GM12874 (cell line): ENCODE data around the gene CPSF2.

Experiments used
- CTCF ChIP-seq: IDR thresholded peaks from 2 replicates; pipeline ENCODE4 v1.5.1; 2011; ENCODE audit warnings: low read depth, mild to moderate bottlenecking, control low read depth, low read length, moderate library complexity; ENCODE audit not compliant: insufficient read depth

The CPSF2 gene

DNA sequence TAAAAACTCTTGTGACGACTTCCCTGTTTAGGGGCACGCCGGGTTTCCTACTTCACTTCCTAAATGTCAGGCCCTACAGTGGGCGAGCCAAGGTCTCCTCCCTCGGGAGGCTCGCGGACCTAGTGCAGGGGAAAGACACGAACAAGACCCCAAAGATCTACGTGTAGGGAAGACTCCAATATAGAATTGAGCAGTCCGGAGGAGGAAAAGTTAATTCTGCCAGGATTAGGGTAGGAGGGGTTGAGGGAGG, 16.0 kb upstream of the CPSF2 start:
- TF ChIP-seq CTCF, result no peak

- TF ChIP-seq CTCF, result peak; percentile 85
Measured at GRCh38 chr14:92106143-92106926, 15.4 kb upstream of the CPSF2 start, which contains the start of gene ATXN3. ATXN3 (minus strand) TSS chr14:92106582; CDS start chr14:92106552, 30 bp downstream.

GRCh38 chr14:92108345-92109254, 13.2 kb upstream of the CPSF2 start:
- TF ChIP-seq CTCF, result no peak

DNA sequence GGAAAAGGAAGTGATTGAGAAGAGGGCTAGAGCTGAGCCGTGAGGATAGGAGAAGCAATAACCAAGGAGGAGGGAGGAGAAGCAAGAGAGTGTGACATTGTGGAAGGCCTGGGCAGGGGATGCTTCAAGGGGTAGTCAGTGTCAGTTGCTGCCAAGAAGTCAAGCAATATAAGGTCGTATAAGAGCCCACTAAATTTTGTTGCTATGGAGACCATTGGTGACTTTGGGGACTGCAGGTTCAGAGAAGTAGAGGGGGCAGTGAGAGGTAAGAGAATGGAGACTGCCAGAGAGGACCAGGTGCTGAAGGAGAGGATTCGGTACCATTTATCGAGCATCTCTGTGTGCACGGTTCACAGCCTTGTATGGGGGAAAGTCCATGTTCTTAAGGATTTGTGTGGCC, 12.3 kb upstream of the CPSF2 start:
- no peak for TF ChIP-seq CTCF

DNA sequence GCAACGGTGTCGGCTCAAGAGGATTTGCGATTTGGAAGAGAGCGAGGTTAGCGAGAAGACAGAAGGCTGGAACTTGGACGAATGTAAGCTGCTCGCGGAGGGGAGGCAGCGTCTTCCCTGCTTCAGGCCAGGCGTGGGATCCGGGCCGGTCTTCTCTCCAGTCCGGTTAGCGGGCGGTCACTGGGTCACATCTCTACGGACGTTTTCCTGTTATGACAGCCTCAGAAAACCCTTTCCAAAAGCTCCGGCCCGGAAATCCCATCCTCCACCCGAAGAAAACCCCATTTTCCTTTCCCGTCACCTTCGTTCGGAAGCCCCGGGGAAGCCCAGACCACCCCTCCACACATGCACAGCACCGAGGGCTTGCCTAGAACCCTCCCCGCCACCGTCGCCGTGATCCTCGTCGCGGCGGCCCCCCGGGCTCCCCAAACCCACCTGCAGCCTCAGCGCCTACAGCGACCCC, 531 bp upstream of the CPSF2 start:
- TF ChIP-seq CTCF, result no peak

- no peak for TF ChIP-seq CTCF
Measured at GRCh38 chr14:92122351-92122677, 545 bp downstream of the CPSF2 start.

GRCh38 chr14:92122761-92123160, 992 bp downstream of the CPSF2 start:
- TF ChIP-seq CTCF, result no peak
